HG02763 (cell line): ENCODE measurements around the gene PPP3R2.
"Not testable (repeated sequence)": the region's sequence is repeated elsewhere in the genome, so short reads cannot be mapped to it uniquely, and the experiment has no call there.

Experiments used
- ATAC-seq: cut with Tn5 transposase; IDR thresholded peaks from one replicate; pipeline ENCODE4 v1.9.1; 2021; ENCODE audit warnings: mild to moderate bottlenecking, moderate library complexity; ENCODE audit not compliant: unreplicated experiment

PPP3R2 gene

DNA sequence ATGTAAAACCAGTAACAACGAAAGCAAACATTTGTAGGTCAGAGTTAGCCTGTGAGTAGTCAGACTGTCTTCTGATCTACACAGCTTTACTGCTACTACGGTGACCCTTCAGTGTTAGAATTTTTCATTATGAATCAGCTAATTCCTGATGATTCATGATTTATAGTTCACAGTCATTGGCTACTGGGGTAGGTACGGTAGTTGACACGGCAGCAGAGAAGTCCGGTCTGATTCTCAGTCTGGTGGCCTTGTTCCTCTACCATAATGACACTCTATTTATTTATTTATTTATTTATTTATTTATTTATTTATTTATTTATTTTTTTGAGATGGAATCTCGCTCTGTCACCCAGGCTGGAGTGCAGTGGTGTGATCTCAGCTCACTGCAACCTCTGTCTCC is 4.7 kb downstream of the PPP3R2 start:
- ATAC-seq: not testable (repeated sequence)

DNA sequence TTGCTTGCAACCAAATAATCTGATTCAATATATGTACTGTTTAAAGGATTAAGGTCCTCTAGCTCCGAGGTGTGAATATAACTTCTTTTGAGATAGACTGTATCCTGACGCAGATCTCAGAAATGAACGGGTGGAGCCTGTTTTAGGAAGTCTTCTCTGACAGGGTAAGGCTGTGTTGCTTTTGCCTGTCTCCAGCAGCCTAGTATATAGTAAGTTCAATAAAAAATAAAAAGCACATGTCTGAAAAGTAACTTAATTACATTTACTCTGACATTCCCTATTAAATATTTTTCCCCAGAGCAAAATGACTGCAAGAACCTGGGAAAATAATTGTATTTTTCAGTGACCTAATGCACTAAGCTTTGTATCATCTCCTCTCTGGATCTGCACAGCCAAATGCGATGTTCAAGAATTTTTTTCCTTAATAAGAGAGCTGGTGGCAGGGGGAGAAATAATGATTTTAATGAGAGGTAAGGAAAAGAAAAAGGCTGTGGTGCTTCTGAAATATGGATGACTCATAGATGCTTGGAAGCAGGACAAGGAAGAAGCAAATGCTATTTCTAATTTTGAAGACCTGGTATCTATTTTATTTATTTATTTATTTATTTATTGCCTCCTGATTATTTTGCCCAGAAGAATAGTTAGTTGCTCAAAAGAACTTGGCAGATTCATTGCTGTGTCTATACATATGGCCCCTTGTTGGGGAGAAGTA is 7.3 kb downstream of the PPP3R2 start:
- ATAC-seq: no peak

DNA sequence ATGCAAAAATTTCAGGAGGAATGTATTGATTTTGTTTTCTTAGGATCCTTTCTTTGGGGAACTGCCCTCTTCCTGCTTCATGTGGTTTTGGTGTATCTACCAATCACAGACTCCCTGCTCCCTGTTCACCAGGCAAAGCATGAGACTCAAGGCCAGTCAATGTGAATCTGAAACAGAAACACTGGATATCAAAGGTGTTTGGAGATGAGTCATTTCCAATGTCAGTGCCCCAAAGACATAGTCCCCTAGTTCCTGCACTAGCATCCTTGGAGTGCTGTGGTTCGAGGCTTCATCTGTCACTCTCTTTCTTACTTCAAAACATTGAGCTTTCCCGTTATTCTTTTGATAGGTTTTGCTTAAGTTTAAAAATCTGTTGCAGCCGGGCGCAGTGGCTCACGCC is 8.1 kb downstream of the PPP3R2 start:
- peak; percentile 74 for ATAC-seq

DNA sequence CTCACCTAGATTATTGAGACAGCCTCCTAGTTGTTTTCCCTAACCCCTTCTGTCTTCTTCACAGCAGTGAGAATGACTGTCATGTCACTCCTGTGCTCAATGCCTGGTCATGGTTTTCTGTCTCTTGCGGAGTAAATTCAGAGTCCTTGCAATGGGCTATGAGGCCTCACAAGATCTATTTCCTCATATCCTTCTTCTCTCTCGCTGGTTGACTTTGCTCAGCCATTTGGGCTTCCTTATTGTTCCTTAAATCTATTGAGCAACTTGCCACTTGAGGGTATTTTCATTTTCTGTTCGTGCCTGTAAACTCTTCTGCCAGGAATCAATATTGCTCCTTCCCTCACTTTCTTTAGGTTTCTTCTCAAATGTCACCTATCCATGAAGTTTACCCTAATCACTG is 9.0 kb downstream of the PPP3R2 start:
- no peak for ATAC-seq

DNA sequence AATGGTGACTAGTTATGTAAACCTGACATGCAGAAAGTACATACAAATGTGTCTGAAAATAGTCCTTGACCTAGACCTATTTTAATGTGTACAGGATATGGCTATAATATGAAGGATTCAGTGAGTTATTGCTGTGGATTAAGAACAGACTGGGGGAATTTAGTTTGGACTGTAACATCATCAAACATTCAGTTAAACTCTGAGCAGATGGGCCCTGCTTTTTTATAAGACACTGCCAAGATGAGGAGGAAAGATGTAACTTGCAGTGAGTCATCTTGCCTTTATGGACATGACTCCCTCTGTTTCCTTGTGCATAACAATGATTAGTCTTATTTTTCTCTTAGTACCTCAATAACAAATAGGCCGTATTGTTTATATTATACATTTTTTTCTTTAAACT is 12.2 kb downstream of the PPP3R2 start:
- no peak for ATAC-seq

DNA sequence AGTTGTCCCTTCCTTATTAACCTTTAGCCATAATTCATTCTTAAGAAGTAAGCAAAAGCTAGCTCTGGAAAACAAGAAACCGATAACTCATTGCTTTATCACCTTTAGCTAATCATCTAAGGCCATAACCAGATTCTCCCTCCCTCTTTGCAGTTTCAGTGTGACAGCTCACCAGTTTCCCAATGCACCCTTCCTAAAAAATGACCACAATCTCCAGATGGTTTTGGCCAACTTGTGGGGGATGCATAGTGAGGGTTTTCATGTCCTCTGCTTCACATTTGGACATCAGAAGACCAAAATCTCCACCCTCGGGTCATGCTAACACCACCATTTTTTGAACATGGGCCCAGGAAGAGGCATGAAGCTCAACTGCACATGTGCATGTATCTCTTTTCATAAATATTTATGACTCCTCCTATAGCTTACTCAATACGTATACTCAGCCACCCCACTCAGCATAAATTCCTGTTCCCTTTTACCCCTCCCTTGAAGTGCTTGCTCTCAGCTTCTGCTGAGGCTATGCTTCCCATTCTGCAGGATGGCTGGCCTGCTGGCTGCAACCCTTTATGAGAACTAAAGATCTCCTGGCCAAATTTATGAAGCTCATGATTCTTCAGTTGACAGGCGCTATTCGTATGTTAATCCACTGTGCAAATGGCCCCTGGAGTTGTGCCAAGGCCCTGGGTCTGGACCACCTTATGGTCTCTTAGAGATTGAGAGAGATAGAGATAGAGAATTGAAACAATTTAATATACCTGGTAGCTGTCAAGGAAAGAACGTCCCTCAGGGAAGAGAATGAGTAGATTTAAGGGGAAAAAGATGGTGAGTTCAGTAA is 14.8 kb downstream of the PPP3R2 start:
- ATAC-seq: no peak

DNA sequence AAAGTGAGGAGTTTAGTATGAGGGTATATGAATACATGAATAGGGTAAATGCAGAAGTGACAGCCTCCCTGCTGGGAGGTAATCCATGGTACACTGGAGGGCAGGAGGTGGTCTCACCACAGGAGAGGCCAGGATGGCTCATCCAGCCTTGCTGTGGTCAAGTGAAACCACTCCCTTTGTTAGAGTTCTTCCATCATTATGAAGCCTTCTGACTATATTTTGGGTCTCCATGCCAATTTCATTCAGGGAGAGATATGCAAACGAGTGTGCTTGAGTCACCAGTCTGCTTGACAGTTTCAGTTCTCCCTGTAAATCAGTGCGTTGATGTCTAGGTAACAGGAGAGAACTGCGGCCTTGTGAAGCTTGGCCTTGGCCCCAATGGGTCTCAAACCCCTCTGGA is 16.4 kb downstream of the PPP3R2 start:
- no peak for ATAC-seq

DNA sequence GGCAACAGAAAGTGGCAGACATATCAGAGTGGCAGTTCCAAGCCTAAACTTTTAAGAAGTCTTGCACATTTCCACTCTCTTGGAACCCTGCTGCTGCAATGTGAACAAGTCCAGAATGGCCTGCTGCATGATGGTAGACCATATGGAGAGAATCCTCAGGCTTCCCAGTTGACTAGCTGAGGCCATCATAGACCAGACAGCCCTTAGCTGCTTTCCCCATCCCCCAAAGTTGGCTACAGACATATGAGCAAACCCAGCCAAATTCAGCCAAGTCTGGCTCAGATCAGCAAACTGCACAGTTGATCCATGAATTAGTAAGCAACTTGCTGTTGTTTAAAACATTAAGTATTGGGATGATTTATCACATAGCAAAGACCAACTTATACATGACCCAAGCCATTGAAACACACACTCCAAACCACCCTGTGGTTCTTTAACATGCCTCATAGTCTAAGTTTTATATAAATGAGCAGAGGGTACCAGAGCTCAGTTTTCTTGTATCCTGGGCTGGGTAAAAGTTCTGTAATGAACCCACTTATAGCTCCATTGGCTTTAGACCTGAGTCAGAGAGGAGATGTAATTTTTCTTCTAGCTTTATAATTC is 19.9 kb downstream of the PPP3R2 start:
- ATAC-seq: no peak

DNA sequence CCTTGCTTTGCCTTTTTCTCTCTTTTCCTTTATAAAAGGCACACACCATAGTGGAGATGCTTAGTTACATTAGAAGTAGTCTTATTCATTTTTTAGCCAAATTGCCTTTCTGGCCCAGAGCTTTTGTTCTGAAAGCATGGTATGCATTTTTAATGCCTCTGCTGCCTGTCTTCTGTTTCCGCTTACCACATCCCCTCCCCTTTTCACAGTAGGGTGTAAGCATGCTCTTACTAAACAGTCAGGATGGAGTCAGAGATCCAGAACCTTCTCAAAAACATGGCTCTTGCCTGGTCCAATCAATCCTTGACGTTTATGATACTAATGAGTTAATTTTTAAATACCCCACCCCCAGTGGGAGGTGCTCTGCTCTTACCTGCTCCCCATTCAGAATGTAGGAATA is 22.5 kb downstream of the PPP3R2 start:
- no peak for ATAC-seq

DNA sequence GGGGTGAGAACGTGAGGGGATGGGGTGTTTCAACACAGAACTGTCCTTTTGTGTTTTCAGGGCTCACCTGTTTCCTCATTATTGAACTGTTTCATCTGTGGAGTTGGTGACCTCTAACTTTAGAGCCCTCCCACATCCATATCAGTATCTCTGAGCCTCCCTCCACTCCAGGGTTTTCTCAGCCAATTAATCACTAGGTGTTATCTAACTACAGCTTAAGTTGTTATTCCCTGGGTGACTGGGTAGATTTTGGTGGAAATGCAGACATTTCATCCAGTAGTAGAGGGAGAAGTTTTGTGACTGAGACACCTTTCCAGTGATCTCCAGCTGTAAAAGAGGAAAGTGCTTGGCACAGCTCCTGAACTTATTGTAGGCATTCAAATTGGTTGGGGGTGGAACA is 23.7 kb downstream of the PPP3R2 start:
- ATAC-seq: no peak

DNA sequence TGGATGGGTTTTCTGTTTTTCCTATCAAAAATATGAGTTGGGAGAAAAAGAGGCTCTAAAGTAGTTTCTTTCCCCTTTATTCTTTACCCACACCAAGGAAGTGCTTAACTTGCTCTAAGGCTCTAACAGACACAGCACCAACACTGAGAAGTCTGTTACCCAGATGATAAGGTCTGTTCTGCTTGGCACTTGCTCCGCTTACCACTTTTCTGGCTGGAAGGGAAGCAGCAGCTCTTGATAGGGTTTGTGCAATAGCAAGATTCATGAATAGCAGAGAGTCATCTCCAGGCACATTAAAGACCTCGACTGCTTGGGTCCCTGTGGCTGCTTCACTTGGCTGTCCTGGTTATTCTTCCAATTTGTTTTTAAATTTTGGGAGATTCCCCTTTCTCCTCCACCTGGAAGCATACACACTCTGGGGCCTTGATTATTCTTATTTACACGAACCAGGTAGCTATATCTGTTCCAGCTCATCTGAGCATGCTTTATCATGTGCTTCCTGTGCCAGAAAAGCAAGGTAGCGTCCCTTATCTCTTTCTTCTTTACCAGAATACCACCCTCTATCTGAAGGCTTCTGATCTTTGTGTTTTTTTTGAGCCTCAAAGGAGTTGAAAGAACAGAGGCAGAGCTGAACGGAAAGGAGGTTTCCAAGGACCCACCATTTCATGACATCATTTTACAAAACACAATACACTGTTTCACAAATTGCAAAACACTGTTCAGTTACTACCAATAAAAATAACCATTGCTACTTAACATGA is 24.8 kb downstream of the PPP3R2 start:
- ATAC-seq: no peak

DNA sequence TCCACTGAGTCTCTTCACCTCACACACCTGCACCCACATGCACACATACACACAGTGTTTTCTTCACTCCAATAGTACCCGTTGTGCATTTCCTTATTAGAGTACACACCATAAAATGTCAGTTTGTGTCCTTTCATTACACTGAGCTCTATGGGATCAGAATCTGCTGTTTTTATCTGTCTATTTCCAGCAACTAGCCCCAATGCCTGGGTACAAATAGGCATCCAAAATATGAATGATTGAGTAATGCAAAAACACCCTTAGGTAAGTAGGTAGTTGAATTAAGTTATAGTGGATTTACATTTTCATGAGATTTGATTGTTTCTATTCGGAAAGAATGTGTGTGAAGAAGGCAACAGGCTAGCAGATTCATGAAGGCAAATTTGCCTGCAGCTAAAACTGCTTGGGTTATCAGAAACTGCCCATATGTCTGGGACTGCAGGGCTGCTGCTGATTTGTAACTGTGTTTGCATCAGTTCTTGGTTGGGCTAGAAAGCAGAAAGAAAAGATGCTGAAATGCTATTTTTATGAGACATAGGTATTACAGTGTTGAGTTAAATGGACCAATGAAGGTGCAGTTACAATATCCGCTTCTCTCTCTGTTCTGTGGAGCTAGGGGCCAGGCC is 26.9 kb downstream of the PPP3R2 start:
- no peak for ATAC-seq

DNA sequence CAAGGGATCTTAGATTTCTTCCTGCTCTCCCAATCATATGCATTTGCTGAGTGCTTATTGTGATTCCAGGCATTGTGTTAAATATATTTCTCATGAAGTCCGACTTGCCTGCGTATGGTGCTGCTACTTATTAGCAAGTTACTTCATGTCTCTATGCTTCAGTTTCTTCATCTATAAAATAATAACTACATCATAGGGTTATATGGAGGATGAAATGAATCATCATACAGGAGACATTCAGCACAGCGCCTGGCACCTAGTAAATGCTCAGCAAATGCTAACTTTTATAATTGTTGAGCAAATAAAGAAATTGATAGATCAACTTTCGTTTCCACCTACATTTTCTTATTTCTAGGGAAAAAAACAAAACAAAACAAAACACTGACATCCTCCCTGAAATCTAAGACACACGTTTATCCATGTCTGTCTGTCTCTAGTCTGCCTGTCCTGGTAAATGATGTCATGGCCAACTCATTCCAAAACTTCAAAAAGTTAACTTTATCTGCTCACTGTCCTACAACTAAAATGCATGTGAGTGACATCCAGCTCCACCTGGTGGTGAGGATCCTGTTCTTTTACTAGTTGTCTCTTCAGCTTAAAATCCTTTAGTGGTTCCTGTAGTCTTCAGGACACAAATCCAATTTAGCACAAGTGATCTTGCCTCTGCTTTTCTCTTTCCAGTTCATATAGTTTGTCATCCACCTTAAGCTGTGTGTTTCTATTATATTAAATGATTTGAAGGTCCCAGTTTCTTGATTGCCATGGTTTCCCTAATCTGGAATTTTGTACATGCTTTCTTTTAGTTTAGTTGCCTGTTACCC is 27.7 kb downstream of the PPP3R2 start:
- ATAC-seq: no peak

DNA sequence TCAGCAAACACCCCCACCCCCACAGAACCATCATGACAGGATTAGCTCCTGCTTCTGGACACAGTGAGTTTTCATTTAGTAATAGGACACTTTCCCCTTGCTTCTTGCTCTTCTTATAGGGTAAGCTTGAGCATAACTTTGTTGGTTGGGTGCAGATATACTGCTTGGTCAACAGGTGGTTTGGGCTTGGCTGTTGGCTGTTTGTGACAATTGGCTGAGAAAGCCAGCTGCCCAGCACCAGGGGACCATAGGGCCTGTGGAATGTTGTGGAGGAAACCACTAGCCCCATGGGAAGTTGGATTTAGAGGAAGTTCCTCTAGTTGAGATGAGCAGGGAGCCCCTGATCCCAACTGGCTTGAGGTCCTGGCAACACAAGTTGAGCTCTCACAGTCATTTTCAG is 30.5 kb downstream of the PPP3R2 start:
- ATAC-seq: no peak

DNA sequence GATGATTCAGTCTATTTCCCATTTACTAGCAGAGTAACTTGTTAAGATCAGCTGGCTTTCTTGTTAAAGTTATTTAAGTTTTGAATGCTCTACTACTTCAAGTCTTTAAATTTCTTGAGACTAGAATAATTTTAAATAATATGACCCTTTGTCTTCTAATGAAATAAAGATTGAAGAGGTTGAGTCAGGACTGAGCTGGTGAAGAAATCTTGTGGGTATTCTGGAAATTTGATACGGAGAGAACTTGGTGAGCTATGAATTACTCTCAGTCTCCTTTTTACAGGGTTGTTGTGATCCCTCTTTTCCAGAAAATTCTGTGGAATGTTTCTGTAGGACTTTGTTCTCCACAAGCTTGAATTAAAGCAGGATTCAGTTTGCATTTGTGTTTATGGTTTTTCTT is 31.8 kb downstream of the PPP3R2 start:
- ATAC-seq: no peak

DNA sequence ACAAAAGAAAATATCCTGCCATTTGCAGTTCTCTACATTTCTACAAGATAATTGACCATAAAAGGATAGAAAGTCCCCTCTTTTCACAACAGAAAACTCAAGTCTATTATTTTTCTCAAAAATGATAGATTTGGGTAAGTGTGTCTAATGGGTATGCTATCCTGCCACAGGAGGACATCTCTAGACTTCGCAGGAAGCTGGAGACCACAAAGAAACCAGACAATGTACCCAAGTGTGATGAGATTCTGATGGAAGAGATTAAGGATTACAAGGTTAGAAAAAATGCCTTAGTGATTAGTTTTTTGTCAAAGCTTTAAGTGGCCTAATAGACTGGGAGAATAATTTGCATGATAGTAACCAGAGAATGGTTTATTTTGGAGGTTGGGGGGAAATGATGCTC is 33.0 kb downstream of the PPP3R2 start:
- no peak for ATAC-seq

DNA sequence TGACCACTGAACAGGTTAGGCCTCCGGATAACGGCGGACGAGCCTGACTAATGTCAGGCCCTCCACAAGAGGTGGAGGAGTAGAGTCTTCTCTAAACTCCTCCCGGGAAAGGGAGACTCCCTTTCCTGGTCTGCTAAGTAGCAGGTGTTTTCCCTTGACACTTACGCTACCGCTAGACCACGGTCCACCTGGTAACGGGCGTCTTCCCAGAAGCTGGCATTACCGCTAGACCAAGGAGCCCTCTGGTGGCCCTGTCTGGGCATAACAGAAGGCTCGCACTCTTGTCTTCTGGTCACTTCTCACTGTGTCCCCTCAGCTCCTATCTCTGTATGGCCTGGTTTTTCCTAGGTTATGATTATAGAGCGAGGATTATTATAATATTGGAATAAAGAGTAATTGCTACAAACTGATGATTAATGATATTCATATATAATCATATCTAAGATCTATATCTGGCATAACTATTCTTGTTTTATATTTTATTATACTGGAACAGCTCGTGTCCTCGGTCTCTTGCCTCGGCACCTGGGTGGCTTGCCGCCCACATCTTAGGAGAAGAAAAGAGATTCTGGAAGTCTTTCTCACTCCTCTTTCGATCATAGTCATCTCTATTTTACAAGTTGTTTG is 45.2 kb downstream of the PPP3R2 start:
- ATAC-seq: not testable (repeated sequence)

DNA sequence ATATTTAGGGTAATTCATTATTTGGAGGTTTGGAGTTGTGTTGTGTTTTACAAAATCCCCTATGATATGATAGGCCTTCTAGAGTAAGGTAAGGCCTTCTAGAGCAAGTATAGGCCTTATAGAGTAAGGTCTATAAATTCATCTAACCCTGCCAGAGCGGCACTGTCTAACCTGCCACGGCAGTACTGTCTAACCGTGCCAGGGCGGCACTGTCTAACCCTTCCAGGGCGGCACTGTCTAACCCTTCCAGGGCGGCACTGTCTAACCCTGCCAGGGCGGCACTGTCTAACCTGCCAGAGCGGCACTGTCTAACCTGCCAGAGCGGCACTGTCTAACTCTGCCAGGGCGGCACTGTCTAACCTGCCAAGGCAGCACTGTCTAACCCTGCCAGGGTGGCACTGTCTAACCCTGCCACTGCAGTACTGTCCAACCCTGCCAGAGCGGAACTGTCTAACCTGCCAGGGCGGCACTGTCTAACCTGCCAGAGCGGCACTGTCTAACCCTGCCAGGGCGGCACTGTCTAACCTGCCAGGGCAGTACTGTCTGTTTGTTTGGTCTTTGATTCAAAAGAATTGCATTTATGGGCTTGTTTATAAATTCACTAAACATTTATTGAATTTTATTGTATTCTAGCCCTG is 51.6 kb downstream of the PPP3R2 start:
- no peak for ATAC-seq
